ENCODE data around the gene BIRC3.

DNA sequence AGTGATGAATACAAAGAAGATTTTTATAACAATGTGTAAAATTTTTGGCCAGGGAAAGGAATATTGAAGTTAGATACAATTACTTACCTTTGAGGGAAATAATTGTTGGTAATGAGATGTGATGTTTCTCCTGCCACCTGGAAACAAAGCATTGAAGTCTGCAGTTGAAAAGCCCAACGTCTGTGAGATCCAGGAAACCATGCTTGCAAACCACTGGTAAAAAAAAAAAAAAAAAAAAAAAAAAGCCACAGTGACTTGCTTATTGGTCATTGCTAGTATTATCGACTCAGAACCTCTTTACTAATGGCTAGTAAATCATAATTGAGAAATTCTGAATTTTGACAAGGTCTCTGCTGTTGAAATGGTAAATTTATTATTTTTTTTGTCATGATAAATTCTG, 5.3 kb downstream of the BIRC3 start:
- TF ChIP-seq CTCF (IDR thresholded peaks at IDR 0.05) (no peak), POLR2A (IDR thresholded peaks at IDR 0.05) (no peak)
